ENCODE measurements around the gene FGFR2. TPM values are rescaled to one million over a fixed set of nuclear protein-coding genes. Genes with fewer than 3 reads are reported as not detected.
"Not testable (repeated sequence)": the region's sequence is repeated elsewhere in the genome, so short reads cannot be mapped to it uniquely, and the experiment has no call there.

Gene FGFR2
- total RNA-seq, 5 donors from 2014 or later (not counting 1 experiment from before 2014, with no cell fraction given): 0.49 to 1.8 (median 0.70) TPM

- H3K4me1 Mint-ChIP-seq; CTCF ChIA-PET; H3K27ac ChIP-seq (ENCODE audit: low read length); H3K27me3 Mint-ChIP-seq; H3K9me3 Mint-ChIP-seq; ATAC-seq (replicated peaks in 1 of 4); H3K4me1 ChIP-seq (ENCODE audit: control insufficient read depth in 1 of 2, extremely low read depth in 1 of 2, insufficient read depth in 2 of 2, low read length in 2 of 2); H3K27ac Mint-ChIP-seq; H3K4me3 ChIP-seq (ENCODE audit: control insufficient read depth in 1 of 2, extremely low read depth in 1 of 2, low read length in 1 of 2); H3K36me3 Mint-ChIP-seq; H3K9me3 ChIP-seq; H3K36me3 ChIP-seq (ENCODE audit: control insufficient read depth in 2 of 2, extremely low read depth in 1 of 2, insufficient read depth in 1 of 2, low read length in 1 of 2); H3K27me3 ChIP-seq (replicated peaks in 1 of 2; ENCODE audit: control insufficient read depth in 2 of 2, extremely low read depth in 1 of 2, insufficient read depth in 2 of 2, low read length in 1 of 2); DNase-seq; H3K4me3 Mint-ChIP-seq; POLR2A ChIA-PET: not testable (repeated sequence)
- 91% methylated on average over 6 of the region's 9 CpGs for WGBS (ENCODE audit: insufficient coverage)
Measured at GRCh38 chr10:121554916-121555315, 43.3 kb downstream of the FGFR2 start.

DNA sequence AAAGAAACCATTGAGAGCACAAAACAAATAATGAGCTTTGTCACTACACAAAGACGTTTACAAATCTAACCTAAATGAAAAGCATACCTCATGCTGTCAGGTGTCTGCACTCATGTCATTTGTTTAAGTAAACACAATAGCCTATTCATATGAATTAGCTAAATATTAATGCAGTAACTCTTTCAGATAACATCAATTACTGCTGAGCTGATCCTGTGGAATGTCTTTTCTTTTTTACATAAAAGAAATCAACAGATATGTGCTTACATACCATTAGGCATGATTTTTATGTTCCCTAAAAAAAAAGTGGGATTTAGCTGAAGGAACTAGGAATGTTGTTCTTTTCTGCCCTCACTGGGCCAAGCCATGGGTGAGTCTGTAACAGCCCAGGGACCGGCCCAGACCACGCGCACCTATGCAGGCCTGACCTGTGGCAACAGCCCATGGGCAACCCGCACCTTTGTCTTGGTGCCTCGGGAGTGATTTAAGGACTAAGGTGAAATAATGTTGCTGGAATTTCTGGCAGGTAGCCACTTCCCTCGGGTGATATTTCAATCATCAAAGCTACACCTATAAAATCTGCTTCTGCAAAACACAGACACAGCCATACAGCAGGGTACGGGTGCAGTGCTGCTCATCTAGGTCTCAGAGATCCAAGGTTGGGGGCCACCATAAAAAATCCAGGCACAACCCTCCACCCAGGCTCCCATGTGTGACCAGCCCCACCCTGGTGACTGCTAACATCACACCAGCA is 44.6 kb downstream of the FGFR2 start:
- Mint-ChIP-seq H3K4me1 (no peaks in the 10 kb centered on the region), H3K4me3 (no peak overlapping the region), H3K27me3 (no peaks in the 10 kb centered on the region), H3K9me3 (peaks cover 0 to 10% (median 8%) of the 10 kb centered on the region in 3 donors), H3K27ac (no peak overlapping the region), H3K36me3 (no peaks in the 10 kb centered on the region)
- ChIA-PET CTCF (interaction anchor here in 1 of 2 donors (0.6 kb wide), 1 partner anchor 630 kb away, joined by 3 read pairs; no protein-coding TSS in a partner anchor), POLR2A (no interaction called here)
- no peak for ATAC-seq (replicated peaks in 1 of 4)
- WGBS (ENCODE audit: insufficient coverage): 90% methylated on average over 4 of the region's 8 CpGs
- Histone ChIP-seq H3K27ac (ENCODE audit: low read length) (no peak overlapping the region), H3K9me3 (no peaks in the 10 kb centered on the region), H3K4me1 (ENCODE audit: control insufficient read depth in 1 of 2, extremely low read depth in 1 of 2, insufficient read depth in 2 of 2, low read length in 2 of 2) (no peaks in the 10 kb centered on the region), H3K4me3 (ENCODE audit: control insufficient read depth in 1 of 2, extremely low read depth in 1 of 2, low read length in 1 of 2) (no peak overlapping the region), H3K36me3 (ENCODE audit: control insufficient read depth in 2 of 2, extremely low read depth in 1 of 2, insufficient read depth in 1 of 2, low read length in 1 of 2) (no peaks in the 10 kb centered on the region), H3K27me3 (replicated peaks in 1 of 2; ENCODE audit: control insufficient read depth in 2 of 2, extremely low read depth in 1 of 2, insufficient read depth in 2 of 2, low read length in 1 of 2) (no peaks in the 10 kb centered on the region)
- no peak for DNase-seq

DNA sequence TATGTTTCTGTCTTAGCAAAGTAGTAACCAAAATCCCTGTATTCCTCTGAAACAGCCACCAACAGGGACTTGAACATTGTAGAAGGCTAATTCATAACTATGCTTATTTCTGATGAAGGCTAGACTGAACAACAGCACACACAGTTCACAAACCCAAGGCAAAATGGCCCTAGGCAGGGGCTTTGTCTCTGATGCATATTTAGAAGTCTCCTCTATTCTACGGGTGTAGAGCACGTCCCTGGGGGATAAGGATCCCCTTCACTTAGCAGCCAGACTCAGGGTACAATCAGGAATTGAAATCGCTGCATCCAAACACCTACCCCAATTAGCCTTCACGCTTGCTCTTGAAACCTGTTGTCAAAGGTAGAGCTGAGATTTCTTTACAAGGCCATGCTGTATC is 45.5 kb downstream of the FGFR2 start:
- DNase-seq (no peak), ATAC-seq (replicated peaks in 1 of 4) (no peak)
- no peaks in the 10 kb centered on the region for H3K4me1 ChIP-seq (ENCODE audit: control insufficient read depth in 1 of 2, extremely low read depth in 1 of 2, insufficient read depth in 2 of 2, low read length in 2 of 2)
- no peak overlapping the region for H3K4me3 ChIP-seq (ENCODE audit: control insufficient read depth in 1 of 2, extremely low read depth in 1 of 2, low read length in 1 of 2)
- no peaks in the 10 kb centered on the region for H3K27me3 ChIP-seq (replicated peaks in 1 of 2; ENCODE audit: control insufficient read depth in 2 of 2, extremely low read depth in 1 of 2, insufficient read depth in 2 of 2, low read length in 1 of 2)
- no CpG with 5 or more reads among the region's 4 CpGs for WGBS (ENCODE audit: insufficient coverage)
- H3K4me1 Mint-ChIP-seq: no peaks in the 10 kb centered on the region
- no peaks in the 10 kb centered on the region for H3K36me3 Mint-ChIP-seq
- H3K9me3 Mint-ChIP-seq: peaks cover 0 to 10% (median 8%) of the 10 kb centered on the region in 3 donors
- H3K27ac ChIP-seq (ENCODE audit: low read length): no peak overlapping the region
- no peak overlapping the region for H3K4me3 Mint-ChIP-seq
- no peaks in the 10 kb centered on the region for H3K27me3 Mint-ChIP-seq
- H3K27ac Mint-ChIP-seq: no peak overlapping the region
- ChIA-PET POLR2A (no interaction called here), CTCF (no interaction called here)
- no peaks in the 10 kb centered on the region for H3K9me3 ChIP-seq
- H3K36me3 ChIP-seq (ENCODE audit: control insufficient read depth in 2 of 2, extremely low read depth in 1 of 2, insufficient read depth in 1 of 2, low read length in 1 of 2): no peaks in the 10 kb centered on the region

GRCh38 chr10:121551210-121551885 is 46.9 kb downstream of the FGFR2 start:
- H3K4me3 Mint-ChIP-seq: no peak overlapping the region
- Histone ChIP-seq H3K9me3 (no peaks in the 10 kb centered on the region), H3K4me1 (ENCODE audit: control insufficient read depth in 1 of 2, extremely low read depth in 1 of 2, insufficient read depth in 2 of 2, low read length in 2 of 2) (no peaks in the 10 kb centered on the region), H3K4me3 (ENCODE audit: control insufficient read depth in 1 of 2, extremely low read depth in 1 of 2, low read length in 1 of 2) (no peak overlapping the region), H3K36me3 (ENCODE audit: control insufficient read depth in 2 of 2, extremely low read depth in 1 of 2, insufficient read depth in 1 of 2, low read length in 1 of 2) (no peaks in the 10 kb centered on the region), H3K27ac (ENCODE audit: low read length) (no peak overlapping the region), H3K27me3 (replicated peaks in 1 of 2; ENCODE audit: control insufficient read depth in 2 of 2, extremely low read depth in 1 of 2, insufficient read depth in 2 of 2, low read length in 1 of 2) (no peaks in the 10 kb centered on the region)
- no peaks in the 10 kb centered on the region for H3K4me1 Mint-ChIP-seq
- WGBS (ENCODE audit: insufficient coverage): 95% methylated on average over 3 of the region's 10 CpGs
- DNase-seq (no peak), ATAC-seq (replicated peaks in 1 of 4) (no peak)
- ChIA-PET CTCF (no interaction called here), POLR2A (no interaction called here)
- H3K9me3 Mint-ChIP-seq: peaks cover 0 to 8% (median 8%) of the 10 kb centered on the region in 3 donors
- no peaks in the 10 kb centered on the region for H3K27me3 Mint-ChIP-seq
- H3K27ac Mint-ChIP-seq: no peak overlapping the region
- H3K36me3 Mint-ChIP-seq: no peaks in the 10 kb centered on the region

DNA sequence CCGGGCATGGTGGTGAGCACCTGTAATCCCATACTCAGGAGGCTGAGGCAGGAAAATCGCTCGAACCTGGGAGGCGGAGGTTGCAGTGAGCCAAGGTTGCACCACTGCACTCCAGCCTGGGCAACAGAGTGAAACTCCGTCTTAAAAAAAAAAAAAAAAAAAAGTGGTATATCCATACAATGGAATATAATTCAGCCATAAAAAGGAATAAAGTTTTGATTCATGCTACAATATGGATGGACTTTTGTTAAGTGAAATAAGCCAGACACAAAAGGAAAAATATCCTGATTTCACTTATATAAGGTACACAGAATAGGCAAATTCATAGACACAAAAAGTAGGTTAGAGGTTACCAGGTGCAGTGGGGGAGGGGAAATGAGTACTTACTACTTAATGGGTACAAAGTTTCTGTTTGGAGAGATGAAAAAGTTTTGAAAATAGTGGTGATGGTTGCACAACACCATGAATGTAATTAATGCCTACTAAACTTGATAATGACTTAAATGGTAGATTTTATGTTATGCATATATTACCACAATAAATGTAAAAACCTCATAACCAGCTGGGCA is 53.9 kb downstream of the FGFR2 start:
- CTCF ChIA-PET: no interaction called here
- no peak overlapping the region for H3K4me3 Mint-ChIP-seq

DNA sequence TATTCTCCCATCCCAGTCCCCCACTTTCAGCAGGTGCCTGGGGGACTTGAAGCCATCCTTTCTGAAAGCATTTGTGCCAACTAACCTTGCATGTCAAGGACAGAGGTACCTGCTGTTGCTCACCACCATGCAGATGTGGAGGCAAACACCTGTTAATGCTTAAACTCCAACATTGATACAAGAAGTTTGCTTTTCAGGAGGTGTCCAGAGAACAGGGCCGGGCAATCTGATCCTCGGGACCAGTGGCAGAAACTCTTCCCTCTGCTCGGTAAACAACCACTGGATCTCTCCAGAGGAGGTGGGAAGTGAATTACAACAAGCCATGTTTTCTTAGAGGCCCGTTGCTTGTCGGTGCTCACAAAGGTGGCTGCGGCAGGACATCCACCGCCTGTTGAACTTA is 54.7 kb downstream of the FGFR2 start:
- Mint-ChIP-seq H3K9me3 (peaks cover 0 to 9% (median 0%) of the 10 kb centered on the region in 3 donors), H3K4me1 (no peaks in the 10 kb centered on the region), H3K27ac (no peak overlapping the region), H3K4me3 (no peak overlapping the region), H3K36me3 (no peaks in the 10 kb centered on the region), H3K27me3 (peaks cover 0 to 3% of the 10 kb centered on the region in 2 donors)
- Histone ChIP-seq H3K9me3 (no peaks in the 10 kb centered on the region), H3K4me3 (ENCODE audit: control insufficient read depth in 1 of 2, extremely low read depth in 1 of 2, low read length in 1 of 2) (no peak overlapping the region), H3K36me3 (ENCODE audit: control insufficient read depth in 2 of 2, extremely low read depth in 1 of 2, insufficient read depth in 1 of 2, low read length in 1 of 2) (no peaks in the 10 kb centered on the region), H3K4me1 (ENCODE audit: control insufficient read depth in 1 of 2, extremely low read depth in 1 of 2, insufficient read depth in 2 of 2, low read length in 2 of 2) (no peaks in the 10 kb centered on the region), H3K27me3 (replicated peaks in 1 of 2; ENCODE audit: control insufficient read depth in 2 of 2, extremely low read depth in 1 of 2, insufficient read depth in 2 of 2, low read length in 1 of 2) (peaks cover 0 to 2% of the 10 kb centered on the region in 2 experiments), H3K27ac (ENCODE audit: low read length) (no peak overlapping the region)
- DNase-seq: no peak
- no peak for ATAC-seq (replicated peaks in 1 of 4)
- 91% methylated on average over 5 of the region's 7 CpGs for WGBS (ENCODE audit: insufficient coverage)
- ChIA-PET POLR2A (no interaction called here), CTCF (no interaction called here)

More for the DNA sequence above, 53.9 kb downstream of the FGFR2 start:
- Histone ChIP-seq H3K36me3 (ENCODE audit: control insufficient read depth in 2 of 2, extremely low read depth in 1 of 2, insufficient read depth in 1 of 2, low read length in 1 of 2) (no peaks in the 10 kb centered on the region), H3K4me1 (ENCODE audit: control insufficient read depth in 1 of 2, extremely low read depth in 1 of 2, insufficient read depth in 2 of 2, low read length in 2 of 2) (no peaks in the 10 kb centered on the region), H3K27ac (ENCODE audit: low read length) (no peak overlapping the region), H3K9me3 (no peaks in the 10 kb centered on the region), H3K4me3 (ENCODE audit: control insufficient read depth in 1 of 2, extremely low read depth in 1 of 2, low read length in 1 of 2) (no peak overlapping the region), H3K27me3 (replicated peaks in 1 of 2; ENCODE audit: control insufficient read depth in 2 of 2, extremely low read depth in 1 of 2, insufficient read depth in 2 of 2, low read length in 1 of 2) (peaks cover 0 to 2% of the 10 kb centered on the region in 2 experiments)
- Mint-ChIP-seq H3K27me3 (peaks cover 0 to 3% of the 10 kb centered on the region in 2 donors), H3K27ac (no peak overlapping the region), H3K4me1 (no peaks in the 10 kb centered on the region), H3K36me3 (no peaks in the 10 kb centered on the region), H3K9me3 (peaks cover 0 to 9% (median 0%) of the 10 kb centered on the region in 3 donors)
- POLR2A ChIA-PET: no interaction called here
- WGBS (ENCODE audit: insufficient coverage): no CpG with 5 or more reads among the region's 5 CpGs
- DNase-seq (no peak), ATAC-seq (replicated peaks in 1 of 4) (no peak)
